HCT116 (cell line): ENCODE measurements around the gene CERS3. TPM values are rescaled to one million over a fixed set of nuclear protein-coding genes. Genes with fewer than 3 reads are reported as not detected.

ENCODE experiments used
- ATAC-seq: fragments of 200-7000 bp; cut with Tn5 transposase; 2 replicates; pipeline ENCODE4 v1.9.1; 2020; ENCODE audit warnings: mild to moderate bottlenecking, moderate library complexity
- BruUV-seq: library from RNA; stranded (reverse); fragments of 400-500 nt; replicated peaks from 2 replicates; lab custom pipeline; 2021; lab: Mats Ljungman, UMichigan
- CTCF ChIA-PET: fragments of 300-600 bp; sonication (Branson Sonifier 250); formaldehyde crosslinking; loops from one replicate; lab custom pipeline; 2021; ENCODE audit warnings: antibody characterized with exemption; lab: Charles Lee
- POLR2A ChIA-PET: fragments of 300-600, 350-600 bp; sonication (Branson Sonifier 250); formaldehyde crosslinking; loops from one replicate; lab custom pipeline; 2021; ENCODE audit warnings: antibody characterized with exemption; lab: Charles Lee
- RAD21 ChIA-PET, 2 experiments: fragments of 300-600 bp; sonication (Branson Sonifier 250); formaldehyde crosslinking; loops; one replicate each; lab custom pipeline; 2023; ENCODE audit warnings: low total read pairs in 2 of 2; ENCODE audit not compliant: uncharacterized antibody in 2 of 2, unreplicated experiment in 2 of 2, low non-redundant PET in 1 of 2; lab: Charles Lee
- DNase-seq: peaks from one replicate; pipeline ENCODE4 v3.0.0-alpha.2; 2010; ENCODE audit warnings: low read depth, low spot score
- H2AFZ ChIP-seq: fragments of 200-600 bp; shearing (Covaris generic), sonication (generic); 2 replicates; pipeline ENCODE4 v1.6.1; 2017; ENCODE audit warnings: low read depth, mixed run types, mixed read lengths, antibody characterized with exemption, low read length; ENCODE audit not compliant: poor library complexity, severe bottlenecking
- H3K27ac ChIP-seq: 2 replicates; pipeline ENCODE4 v1.5.1; 2012; ENCODE audit warnings: low read depth, low read length
- H3K27me3 ChIP-seq: fragments of 200-600 bp; sonication (generic); 2 replicates; pipeline ENCODE4 v1.6.1; 2016; ENCODE audit warnings: mixed run types, low read length, mixed read lengths; ENCODE audit not compliant: insufficient read depth
- H3K36me3 ChIP-seq, 2 experiments: fragments of 200-500 bp in 1 of 2; fragments of 200-600 bp in 1 of 2; sonication (Bioruptor generic) in 1 of 2; sonication (generic) in 1 of 2; 2 replicates each; pipeline versions ENCODE4 v1.5.1 to v1.6.1; 2014 to 2016; ENCODE audit warnings: low read length in 2 of 2, inconsistent platforms in 1 of 2, mixed read lengths in 1 of 2, mixed run types in 1 of 2; ENCODE audit not compliant: insufficient read depth in 2 of 2, control insufficient read depth in 1 of 2
- H3K4me1 ChIP-seq, 2 experiments: fragments of 200-600 bp in 1 of 2; sonication (generic) in 1 of 2; 2 replicates each; pipeline versions ENCODE4 v1.5.1 to v1.6.1; 2012 to 2017; ENCODE audit warnings: low read length in 2 of 2, inconsistent platforms in 1 of 2, mild to moderate bottlenecking in 1 of 2, mixed read lengths in 1 of 2, mixed run types in 1 of 2, moderate library complexity in 1 of 2; ENCODE audit not compliant: insufficient read depth in 2 of 2, control insufficient read depth in 1 of 2
- H3K4me2 ChIP-seq: fragments of 200-600 bp; sonication (generic); 2 replicates; pipeline ENCODE4 v1.6.1; 2017; ENCODE audit warnings: mixed run types, low read length, mixed read lengths
- H3K4me3 ChIP-seq, 2 experiments: fragments of 200-600 bp in 1 of 2; sonication (generic) in 1 of 2; replicated peaks in 1 of 2; 2 replicates each; pipeline ENCODE4 v1.5.1; 2011 to 2016; ENCODE audit warnings: low read length in 2 of 2, control low read depth in 1 of 2, low read depth in 1 of 2, mild to moderate bottlenecking in 1 of 2, mixed read lengths in 1 of 2, mixed run types in 1 of 2
- H3K79me2 ChIP-seq: fragments of 200-600 bp; sonication (generic); 2 replicates; pipeline ENCODE4 v1.6.1; 2017; ENCODE audit warnings: mild to moderate bottlenecking, mixed run types, low read length, moderate library complexity, mixed read lengths; ENCODE audit not compliant: insufficient read depth
- H3K9ac ChIP-seq: fragments of 200-600 bp; sonication (generic); 2 replicates; pipeline ENCODE4 v1.6.1; 2016; ENCODE audit warnings: low read length, mixed read lengths
- H3K9me2 ChIP-seq: fragments of 200-600 bp; sonication (generic), shearing (Covaris generic); 2 replicates; pipeline ENCODE4 v1.6.1; 2017; ENCODE audit warnings: mixed run types, mild to moderate bottlenecking, moderate library complexity; ENCODE audit not compliant: insufficient read depth
- H3K9me3 ChIP-seq, 2 experiments: fragments of 200-500 bp in 1 of 2; fragments of 200-600 bp in 1 of 2; sonication (Bioruptor generic) in 1 of 2; sonication (generic) in 1 of 2; 2 replicates each; pipeline ENCODE4 v1.6.1; 2014 to 2017; ENCODE audit warnings: low read length in 2 of 2, mixed read lengths in 2 of 2, inconsistent platforms in 1 of 2, low read depth in 1 of 2, mild to moderate bottlenecking in 1 of 2, mixed run types in 1 of 2, moderate library complexity in 1 of 2; ENCODE audit not compliant: control insufficient read depth in 1 of 2, insufficient read depth in 1 of 2
- H4K20me1 ChIP-seq: fragments of 200-600 bp; sonication (generic), shearing (Covaris generic); 2 replicates; pipeline ENCODE4 v1.6.1; 2017; ENCODE audit warnings: mixed run types, mild to moderate bottlenecking, moderate library complexity; ENCODE audit not compliant: insufficient read depth
- ATF3 ChIP-seq: IDR thresholded peaks from 2 replicates; pipeline ENCODE4 v1.6.1; 2012
- CEBPB ChIP-seq: IDR thresholded peaks from 2 replicates; pipeline ENCODE4 v1.6.1; 2012; ENCODE audit warnings: low read depth
- EGR1 ChIP-seq: IDR thresholded peaks from 2 replicates; pipeline ENCODE4 v1.6.1; 2012; ENCODE audit warnings: low read depth
- ELF1 ChIP-seq: IDR thresholded peaks from 2 replicates; pipeline ENCODE4 v1.6.1; 2012; ENCODE audit warnings: low read depth, borderline replicate concordance
- EZH2 ChIP-seq: fragments of 200-600 bp; sonication (generic); IDR thresholded peaks from 2 replicates; pipeline ENCODE4 v1.6.1; 2017; ENCODE audit warnings: antibody characterized with exemption, mixed run types
- FOSL1 ChIP-seq: IDR thresholded peaks from 2 replicates; pipeline ENCODE4 v1.6.1; 2012; ENCODE audit warnings: low read depth
- MAX ChIP-seq: IDR thresholded peaks from 2 replicates; pipeline ENCODE4 v1.6.1; 2012
- POLR2A ChIP-seq: IDR thresholded peaks from 2 replicates; pipeline ENCODE4 v1.7.0; 2011; ENCODE audit warnings: borderline replicate concordance; ENCODE audit not compliant: insufficient read depth, insufficient read length; ENCODE audit errors: extremely low read depth
- SP1 ChIP-seq: IDR thresholded peaks from 2 replicates; pipeline ENCODE4 v1.6.1; 2012; ENCODE audit warnings: low read depth
- YY1 ChIP-seq: IDR thresholded peaks from 2 replicates; pipeline ENCODE4 v1.6.1; 2011; ENCODE audit warnings: low read length, low read depth, moderate library complexity, mild to moderate bottlenecking; ENCODE audit not compliant: insufficient replicate concordance; ENCODE audit errors: extremely low read depth
- ZNF274 ChIP-seq: fragments of 200-500 bp; sonication (Bioruptor generic); IDR thresholded peaks from 2 replicates; pipeline ENCODE4 v1.6.1; 2014; ENCODE audit warnings: mild to moderate bottlenecking, low read depth, low read length, inconsistent platforms
- intact Hi-C: fragments of 100-400 bp; cut with micrococcal nuclease; formaldehyde crosslinking; loops from 2 replicates; pipeline ENCODE4 v1.10.0; 2022
- total RNA-seq: library from RNA; stranded (reverse); gene quantifications from one replicate; pipeline ENCODE4 v1.2.1, GENCODE V29; 2021; ENCODE audit not compliant: unreplicated experiment
- TF ChIP-seq, protein P1 (sequence below): IDR thresholded peaks from 2 replicates; pipeline ENCODE4 v1.6.1; 2012; ENCODE audit warnings: low read depth

CERS3 gene
- total RNA-seq, 1 experiment from 2014 or later, result not detected

DNA sequence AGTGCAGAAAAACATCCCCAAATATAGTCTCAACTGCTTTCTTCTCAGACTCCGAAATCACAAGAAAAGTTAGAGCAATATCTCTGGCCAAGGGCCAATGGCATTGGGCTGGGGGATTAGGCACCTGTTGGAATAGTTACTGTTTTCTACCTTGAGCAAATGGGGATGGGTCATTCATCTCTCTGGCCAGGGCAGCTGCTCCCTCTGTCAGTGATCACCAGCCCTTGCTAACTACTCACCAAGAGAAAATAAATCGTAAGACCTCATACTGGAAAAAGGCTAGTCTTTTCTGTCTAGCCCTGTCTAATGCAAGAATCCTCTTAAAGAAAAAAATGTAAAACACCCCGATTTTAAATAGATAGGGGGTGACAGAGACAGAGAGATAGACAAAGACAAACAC, 10.9 kb downstream of the CERS3 start:
- H4K20me1 ChIP-seq, result no peaks in the 10 kb centered on the region
- no peaks in the 10 kb centered on the region for H3K9me2 ChIP-seq
- H3K9me3 ChIP-seq, result no peaks in the 10 kb centered on the region
- H3K4me2 ChIP-seq, result no peak overlapping the region
- ChIA-PET CTCF (no interaction called here), RAD21 (no interaction called here), POLR2A (no interaction called here)
- H2AFZ ChIP-seq, result no peak overlapping the region
- DNase-seq, result no peak
- H3K27me3 ChIP-seq, result peaks cover 22% of the 10 kb centered on the region
- H3K79me2 ChIP-seq, result no peaks in the 10 kb centered on the region
- no TSS peak for BruUV-seq
- no peak for ATAC-seq
- no peak overlapping the region for H3K9ac ChIP-seq
- no peak for TF ChIP-seq MAX
- TF ChIP-seq ELF1, result no peak
- TF ChIP-seq CEBPB, result no peak
- no peak for TF ChIP-seq EGR1
- no peak for TF ChIP-seq EZH2
- TF ChIP-seq, protein P1, sequence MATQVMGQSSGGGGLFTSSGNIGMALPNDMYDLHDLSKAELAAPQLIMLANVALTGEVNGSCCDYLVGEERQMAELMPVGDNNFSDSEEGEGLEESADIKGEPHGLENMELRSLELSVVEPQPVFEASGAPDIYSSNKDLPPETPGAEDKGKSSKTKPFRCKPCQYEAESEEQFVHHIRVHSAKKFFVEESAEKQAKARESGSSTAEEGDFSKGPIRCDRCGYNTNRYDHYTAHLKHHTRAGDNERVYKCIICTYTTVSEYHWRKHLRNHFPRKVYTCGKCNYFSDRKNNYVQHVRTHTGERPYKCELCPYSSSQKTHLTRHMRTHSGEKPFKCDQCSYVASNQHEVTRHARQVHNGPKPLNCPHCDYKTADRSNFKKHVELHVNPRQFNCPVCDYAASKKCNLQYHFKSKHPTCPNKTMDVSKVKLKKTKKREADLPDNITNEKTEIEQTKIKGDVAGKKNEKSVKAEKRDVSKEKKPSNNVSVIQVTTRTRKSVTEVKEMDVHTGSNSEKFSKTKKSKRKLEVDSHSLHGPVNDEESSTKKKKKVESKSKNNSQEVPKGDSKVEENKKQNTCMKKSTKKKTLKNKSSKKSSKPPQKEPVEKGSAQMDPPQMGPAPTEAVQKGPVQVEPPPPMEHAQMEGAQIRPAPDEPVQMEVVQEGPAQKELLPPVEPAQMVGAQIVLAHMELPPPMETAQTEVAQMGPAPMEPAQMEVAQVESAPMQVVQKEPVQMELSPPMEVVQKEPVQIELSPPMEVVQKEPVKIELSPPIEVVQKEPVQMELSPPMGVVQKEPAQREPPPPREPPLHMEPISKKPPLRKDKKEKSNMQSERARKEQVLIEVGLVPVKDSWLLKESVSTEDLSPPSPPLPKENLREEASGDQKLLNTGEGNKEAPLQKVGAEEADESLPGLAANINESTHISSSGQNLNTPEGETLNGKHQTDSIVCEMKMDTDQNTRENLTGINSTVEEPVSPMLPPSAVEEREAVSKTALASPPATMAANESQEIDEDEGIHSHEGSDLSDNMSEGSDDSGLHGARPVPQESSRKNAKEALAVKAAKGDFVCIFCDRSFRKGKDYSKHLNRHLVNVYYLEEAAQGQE, result no peak
- no peak for TF ChIP-seq ZNF274
- no peak for TF ChIP-seq POLR2A
- no peak for TF ChIP-seq ATF3
- TF ChIP-seq SP1, result no peak
- TF ChIP-seq FOSL1, result no peak
- no peak for TF ChIP-seq YY1
- TF ChIP-seq, all 23 proteins: peak for 0
- H3K4me3 ChIP-seq, result no peak overlapping the region
- no peak overlapping the region for H3K27ac ChIP-seq
- intact Hi-C loops, result no loop called here
- H3K36me3 ChIP-seq, result no peaks in the 10 kb centered on the region
- H3K4me1 ChIP-seq, result no peaks in the 10 kb centered on the region
